ENCODE results near the gene SLC6A5. TPM values are rescaled to one million over a fixed set of nuclear protein-coding genes. Genes with fewer than 3 reads are reported as not detected.

The SLC6A5 gene
- total and polyA plus RNA-seq, 2 donors (not counting 3 experiments of a cell fraction or from before 2014, with no cell fraction given): not detected

GRCh38 chr11:20609727-20610707 is 10.6 kb downstream of the SLC6A5 start:
- dilution Hi-C loops (cut with MboI; ENCODE audit: extremely low pct_ligation_motif_present, low sequenced_read_pairs): no loop called here
- peak; percentile 83 for FAIRE-seq
- no peak overlapping the region for H2AFZ ChIP-seq (ENCODE audit: low read depth, low read length)
- peaks cover 23 to 42% of the 10 kb centered on the region in 2 experiments for H3K27me3 ChIP-seq (ENCODE audit: control insufficient read depth in 2 of 2, insufficient read depth in 2 of 2, low read length in 2 of 2)
- H3K4me3 ChIP-seq (replicated peaks in 1 of 3; ENCODE audit: insufficient read depth in 1 of 3, low read depth in 1 of 3, low read length in 3 of 3): no peak overlapping the region
- H3K9ac ChIP-seq (replicated peaks; ENCODE audit: extremely low read depth, insufficient read depth, low read length): no peak overlapping the region
- no peaks in the 10 kb centered on the region for H3K9me3 ChIP-seq (replicated peaks; ENCODE audit: control insufficient read depth, insufficient read depth, low read length)
- H3K79me2 ChIP-seq (ENCODE audit: control insufficient read depth, insufficient read depth, low read length): no peaks in the 10 kb centered on the region
- DNase-seq (ENCODE audit: low read depth, low spot score): peak; percentile 65
- no peaks in the 10 kb centered on the region for H3K36me3 ChIP-seq (ENCODE audit: control insufficient read depth in 2 of 2, extremely low read depth in 1 of 2, insufficient read depth in 2 of 2, low read length in 2 of 2)
- no peak for TF ChIP-seq MYC (IDR thresholded peaks at IDR 0.05; ENCODE audit: low read depth, low read length)
- peak; percentile 83 to 96 for TF ChIP-seq CTCF (IDR thresholded peaks at IDR 0.05; ENCODE audit: extremely low read depth in 1 of 2, insufficient read depth in 1 of 2, low read depth in 1 of 2, low read length in 2 of 2)
- CTCF ChIA-PET: interaction anchor here (0.5 to 5.9 kb wide), 31 partner anchors 8 to 704 kb away, joined by 3 to 131 read pairs (median 5); partner anchors contain the start of gene SLC6A5
- no peaks in the 10 kb centered on the region for H3K9me1 ChIP-seq (replicated peaks; ENCODE audit: control insufficient read depth, extremely low read depth, insufficient read depth, low read length)
- H3K4me2 ChIP-seq (ENCODE audit: insufficient read depth, low read length): peak overlapping the region; percentile 23
- intact Hi-C loops (cut with micrococcal nuclease): loop anchor here (1.0 to 10.0 kb wide), 4 partner anchors 213 to 705 kb away; partner anchors contain the start of genes DBX1 and PRMT3
- no peaks in the 10 kb centered on the region for H3K4me1 ChIP-seq (ENCODE audit: control insufficient read depth, extremely low read depth, insufficient read depth, low read length)
- H4K20me1 ChIP-seq (replicated peaks; ENCODE audit: control insufficient read depth, extremely low read depth, insufficient read depth, low read length): no peaks in the 10 kb centered on the region
- POLR2A ChIA-PET: no interaction called here
- H3K27ac ChIP-seq (ENCODE audit: insufficient read depth, low read depth, low read length): no peak overlapping the region
- no TSS peak for BruUV-seq (replicated peaks)

- Histone ChIP-seq H3K9ac (replicated peaks; ENCODE audit: extremely low read depth, insufficient read depth, low read length) (no peak overlapping the region), H3K27me3 (ENCODE audit: control insufficient read depth in 2 of 2, insufficient read depth in 2 of 2, low read length in 2 of 2) (peaks cover 15 to 34% of the 10 kb centered on the region in 2 experiments), H3K79me2 (ENCODE audit: control insufficient read depth, insufficient read depth, low read length) (no peaks in the 10 kb centered on the region), H3K4me2 (ENCODE audit: insufficient read depth, low read length) (no peak overlapping the region), H3K27ac (ENCODE audit: insufficient read depth, low read depth, low read length) (no peak overlapping the region), H3K4me1 (ENCODE audit: control insufficient read depth, extremely low read depth, insufficient read depth, low read length) (no peaks in the 10 kb centered on the region), H3K36me3 (ENCODE audit: control insufficient read depth in 2 of 2, extremely low read depth in 1 of 2, insufficient read depth in 2 of 2, low read length in 2 of 2) (no peaks in the 10 kb centered on the region), H3K4me3 (replicated peaks in 1 of 3; ENCODE audit: insufficient read depth in 1 of 3, low read depth in 1 of 3, low read length in 3 of 3) (no peak overlapping the region), H3K9me3 (replicated peaks; ENCODE audit: control insufficient read depth, insufficient read depth, low read length) (no peaks in the 10 kb centered on the region), H3K9me1 (replicated peaks; ENCODE audit: control insufficient read depth, extremely low read depth, insufficient read depth, low read length) (no peaks in the 10 kb centered on the region), H2AFZ (ENCODE audit: low read depth, low read length) (no peak overlapping the region), H4K20me1 (replicated peaks; ENCODE audit: control insufficient read depth, extremely low read depth, insufficient read depth, low read length) (no peaks in the 10 kb centered on the region)
- TF ChIP-seq FOS (IDR thresholded peaks at IDR 0.05; ENCODE audit: borderline replicate concordance, insufficient read depth, low read length) (no peak), MYC (IDR thresholded peaks at IDR 0.05; ENCODE audit: low read depth, low read length) (no peak), POLR2AphosphoS5 (IDR thresholded peaks at IDR 0.05; ENCODE audit: insufficient read depth, low read depth, low read length) (no peak), MAX (IDR thresholded peaks at IDR 0.05; ENCODE audit: insufficient read depth, insufficient read length) (no peak), GATA2 (IDR thresholded peaks at IDR 0.05; ENCODE audit: insufficient read depth, insufficient read length, low read depth, low read length) (no peak), POLR2A (IDR thresholded peaks at IDR 0.05; ENCODE audit: low read depth, low read length) (no peak), JUN (IDR thresholded peaks at IDR 0.05; ENCODE audit: borderline replicate concordance, insufficient read depth, insufficient read length, low read depth) (no peak), CTCF (IDR thresholded peaks at IDR 0.05; ENCODE audit: extremely low read depth in 1 of 2, insufficient read depth in 1 of 2, low read depth in 1 of 2, low read length in 2 of 2) (no peak), EZH2 (IDR thresholded peaks at IDR 0.05; ENCODE audit: borderline replicate concordance, low read depth, low read length, severe bottlenecking) (no peak)
- DNase-seq (ENCODE audit: low read depth, low spot score) (no peak), FAIRE-seq (no peak)
- dilution Hi-C loops (cut with MboI; ENCODE audit: extremely low pct_ligation_motif_present, low sequenced_read_pairs): no loop called here
- ChIA-PET CTCF (interaction anchor here (1.6 to 5.9 kb wide), 3 partner anchors 61 to 482 kb away, joined by 3 to 131 read pairs (median 34); no protein-coding TSS in a partner anchor), POLR2A (no interaction called here)
- intact Hi-C loops (cut with micrococcal nuclease): loop anchor here (1.0 to 2.0 kb wide), 3 partner anchors 214 to 706 kb away; partner anchors contain the start of gene PRMT3
- BruUV-seq (replicated peaks): no TSS peak
Measured at GRCh38 chr11:20610825-20611224, 11.4 kb downstream of the SLC6A5 start.

Measured in endothelial cell of umbilical vein (primary cell).